T-helper 1 cell treated with Interleukin-12 subunit alpha and Interleukin-12 subunit beta and Interleukin-4 antibody, amounts not matched to agents 30 μg/mL and 1 μg/mL, for 36 hours (primary cell): ENCODE measurements around the gene SRP9.
"Not testable (repeated sequence)": the region's sequence is repeated elsewhere in the genome, so short reads cannot be mapped to it uniquely, and the experiment has no call there.

Source experiments
- H3K27ac Mint-ChIP-seq: one replicate; pipeline ENCODE4 v1.8.0; 2021; ENCODE audit warnings: mild to moderate bottlenecking, mixed read lengths
- H3K27me3 Mint-ChIP-seq: one replicate; pipeline ENCODE4 v1.8.0; 2021; ENCODE audit warnings: low read depth, mixed read lengths
- H3K36me3 Mint-ChIP-seq: one replicate; pipeline ENCODE4 v1.8.0; 2021; ENCODE audit warnings: low read depth, mixed read lengths
- H3K4me1 Mint-ChIP-seq: one replicate; pipeline ENCODE4 v1.8.0; 2021; ENCODE audit warnings: low read depth, mixed read lengths
- H3K4me3 Mint-ChIP-seq: one replicate; pipeline ENCODE4 v1.8.0; 2021; ENCODE audit warnings: mild to moderate bottlenecking, moderate library complexity, mixed read lengths
- H3K9me3 Mint-ChIP-seq: one replicate; pipeline ENCODE4 v1.8.0; 2021; ENCODE audit warnings: mixed read lengths

The SRP9 gene

GRCh38 chr1:225778337-225778669 lies 677 bp downstream of the SRP9 start:
- H3K4me3 Mint-ChIP-seq = no peak overlapping the region
- no peaks in the 10 kb centered on the region for H3K9me3 Mint-ChIP-seq
- H3K27me3 Mint-ChIP-seq = no peaks in the 10 kb centered on the region
- H3K4me1 Mint-ChIP-seq = peaks cover 18% of the 10 kb centered on the region
- no peak overlapping the region for H3K27ac Mint-ChIP-seq
- H3K36me3 Mint-ChIP-seq = peaks cover 13% of the 10 kb centered on the region

DNA sequence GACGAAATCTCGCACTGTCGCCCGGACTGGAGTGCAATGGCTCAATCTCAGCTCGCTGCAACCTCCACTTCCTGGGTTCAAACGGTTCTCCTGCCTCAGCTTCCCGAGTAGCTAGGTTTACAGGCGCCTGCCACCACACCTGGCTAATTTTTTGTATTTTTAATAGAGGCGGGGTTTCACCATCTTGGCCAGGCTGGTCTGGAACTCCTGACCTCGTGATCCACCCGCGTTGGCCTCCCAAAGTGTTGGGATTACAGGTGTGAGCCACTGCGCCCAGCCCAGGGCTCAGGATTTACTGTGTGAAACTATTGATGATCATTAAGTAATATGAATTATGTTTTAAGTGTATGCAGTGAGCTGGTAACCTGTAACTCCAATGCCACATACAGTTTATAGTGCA lies 1.5 kb downstream of the SRP9 start:
- Mint-ChIP-seq H3K27ac (peak overlapping the region; percentile 5), H3K36me3 (peaks cover 17% of the 10 kb centered on the region), H3K4me1 (peaks cover 21% of the 10 kb centered on the region)
- not testable (repeated sequence) for H3K4me3 Mint-ChIP-seq, H3K27me3 Mint-ChIP-seq, H3K9me3 Mint-ChIP-seq

- Mint-ChIP-seq H3K36me3 (peaks cover 17% of the 10 kb centered on the region), H3K4me3 (no peak overlapping the region), H3K4me1 (peaks cover 19% of the 10 kb centered on the region), H3K27ac (no peak overlapping the region), H3K9me3 (no peaks in the 10 kb centered on the region), H3K27me3 (no peaks in the 10 kb centered on the region)
These were observed 2.5 kb downstream of the SRP9 start for GRCh38 chr1:225780134-225780533.

GRCh38 chr1:225780630-225781029 lies 3.0 kb downstream of the SRP9 start:
- H3K9me3 Mint-ChIP-seq = no peaks in the 10 kb centered on the region
- peak overlapping the region; percentile 49 for H3K4me3 Mint-ChIP-seq
- no peaks in the 10 kb centered on the region for H3K27me3 Mint-ChIP-seq
- peaks cover 18% of the 10 kb centered on the region for H3K36me3 Mint-ChIP-seq
- peak overlapping the region; percentile 4 for H3K27ac Mint-ChIP-seq
- peaks cover 19% of the 10 kb centered on the region for H3K4me1 Mint-ChIP-seq

GRCh38 chr1:225789142-225789541 lies 11.5 kb downstream of the SRP9 start:
- H3K4me3 Mint-ChIP-seq, H3K27ac Mint-ChIP-seq, H3K27me3 Mint-ChIP-seq, H3K9me3 Mint-ChIP-seq, H3K4me1 Mint-ChIP-seq: not testable (repeated sequence)
- H3K36me3 Mint-ChIP-seq = peaks cover 50% of the 10 kb centered on the region

GRCh38 chr1:225794954-225795353 lies 17.3 kb downstream of the SRP9 start:
- no peaks in the 10 kb centered on the region for H3K27me3 Mint-ChIP-seq

DNA sequence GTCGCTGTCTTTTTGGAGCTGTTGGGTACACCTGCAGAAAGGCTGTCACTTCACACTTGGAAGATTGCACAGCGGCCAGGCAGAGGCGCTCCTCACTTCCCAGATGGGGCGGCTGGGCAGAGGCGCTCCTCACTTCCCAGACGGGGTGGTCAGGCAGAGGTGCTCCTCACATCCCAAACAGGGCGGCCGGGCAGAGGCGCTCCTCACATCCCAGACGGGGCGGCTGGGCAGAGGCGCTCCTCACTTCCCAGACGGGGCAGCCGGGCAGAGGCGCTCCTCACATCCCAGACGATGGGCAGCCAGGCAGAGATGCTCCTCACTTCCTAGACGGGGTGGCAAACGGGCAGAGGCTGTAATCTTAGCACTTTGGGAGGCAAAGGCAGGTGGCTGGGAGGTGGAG lies 18.5 kb downstream of the SRP9 start:
- H3K9me3 Mint-ChIP-seq, H3K4me3 Mint-ChIP-seq, H3K27ac Mint-ChIP-seq, H3K27me3 Mint-ChIP-seq, H3K4me1 Mint-ChIP-seq: not testable (repeated sequence)
- peaks cover 20% of the 10 kb centered on the region for H3K36me3 Mint-ChIP-seq

More at GRCh38 chr1:225794954-225795353, 17.3 kb downstream of the SRP9 start:
- Mint-ChIP-seq H3K27ac (no peak overlapping the region), H3K36me3 (peaks cover 30% of the 10 kb centered on the region), H3K4me1 (no peaks in the 10 kb centered on the region), H3K4me3 (no peak overlapping the region), H3K9me3 (no peaks in the 10 kb centered on the region)

GRCh38 chr1:225801146-225801545 lies 23.5 kb downstream of the SRP9 start:
- not testable (repeated sequence) for H3K27ac Mint-ChIP-seq, H3K27me3 Mint-ChIP-seq, H3K4me1 Mint-ChIP-seq

DNA sequence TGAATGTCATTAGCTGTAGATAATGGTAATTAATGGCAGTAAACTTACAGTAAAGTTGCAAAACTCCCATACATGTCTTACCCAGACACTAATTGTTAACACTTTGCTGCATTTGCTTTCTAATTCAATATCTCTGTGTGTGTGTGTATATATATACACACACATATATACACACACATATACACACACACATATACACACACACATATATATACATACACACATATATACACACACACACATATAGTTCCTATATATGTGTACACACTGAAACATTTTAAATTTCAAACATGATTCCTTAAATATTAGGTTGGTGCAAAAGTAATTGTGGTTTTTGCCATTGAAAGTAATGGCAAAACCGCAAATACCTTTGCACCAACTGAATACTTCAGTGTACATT lies 28.6 kb downstream of the SRP9 start:
- no peaks in the 10 kb centered on the region for H3K36me3 Mint-ChIP-seq

More at GRCh38 chr1:225801146-225801545, 23.5 kb downstream of the SRP9 start:
- H3K4me3 Mint-ChIP-seq, H3K9me3 Mint-ChIP-seq, H3K36me3 Mint-ChIP-seq: not testable (repeated sequence)

GRCh38 chr1:225806736-225807135 lies 29.1 kb downstream of the SRP9 start:
- not testable (repeated sequence) for H3K27ac Mint-ChIP-seq, H3K9me3 Mint-ChIP-seq, H3K4me3 Mint-ChIP-seq, H3K36me3 Mint-ChIP-seq
- Mint-ChIP-seq H3K4me1 (peaks cover 17% of the 10 kb centered on the region), H3K27me3 (peaks cover 13% of the 10 kb centered on the region)

More for the DNA sequence above, 28.6 kb downstream of the SRP9 start:
- Mint-ChIP-seq H3K27ac (no peak overlapping the region), H3K27me3 (peaks cover 11% of the 10 kb centered on the region), H3K4me3 (no peak overlapping the region), H3K4me1 (peaks cover 14% of the 10 kb centered on the region), H3K9me3 (no peaks in the 10 kb centered on the region)

- no peaks in the 10 kb centered on the region for H3K36me3 Mint-ChIP-seq
- no peak overlapping the region for H3K27ac Mint-ChIP-seq
- H3K27me3 Mint-ChIP-seq = peaks cover 17% of the 10 kb centered on the region
- no peak overlapping the region for H3K4me3 Mint-ChIP-seq
- no peaks in the 10 kb centered on the region for H3K9me3 Mint-ChIP-seq
- peaks cover 14% of the 10 kb centered on the region for H3K4me1 Mint-ChIP-seq
These were observed 30.5 kb downstream of the SRP9 start for GRCh38 chr1:225808136-225808535.

DNA sequence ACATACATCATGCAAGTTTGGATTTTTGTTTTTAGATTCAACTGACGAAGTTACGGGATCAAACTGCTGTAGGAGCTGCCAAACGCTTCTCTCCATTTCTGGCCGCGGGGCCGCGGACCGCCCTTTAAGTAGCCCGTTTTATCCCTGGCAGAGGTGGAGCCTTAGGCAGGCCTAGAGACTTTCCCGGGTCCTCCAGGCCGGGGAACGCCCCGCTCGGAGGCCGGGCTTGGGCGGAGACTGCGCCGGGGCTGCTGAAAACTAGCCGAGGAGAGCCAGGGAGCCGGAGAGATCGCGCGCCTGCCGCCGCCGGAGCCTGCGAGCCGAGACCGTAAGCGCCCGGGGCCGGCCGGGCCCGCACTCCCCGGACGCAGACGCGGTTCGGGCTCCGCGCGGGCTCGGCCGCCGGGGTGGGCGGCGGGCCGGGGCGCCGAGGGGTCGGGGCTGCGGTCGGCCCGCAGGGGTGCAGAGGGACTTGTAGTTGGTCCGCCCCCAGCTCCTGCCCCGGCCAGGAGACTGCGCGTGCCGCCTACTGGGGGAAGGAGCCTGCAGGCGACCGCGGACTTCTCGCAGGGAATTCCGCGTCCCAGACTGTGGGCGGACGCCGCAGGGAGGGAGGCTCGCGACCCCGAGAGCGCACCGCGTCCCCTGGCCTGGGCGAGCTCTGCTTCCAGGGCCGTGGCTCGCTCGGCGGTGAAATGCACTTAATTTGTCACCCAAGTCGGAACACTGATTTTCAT lies 32.4 kb downstream of the SRP9 start, which contains the start of gene EPHX1:
TSS of gene EPHX1 (plus strand) at position 283 of the 737 bp plus-strand sequence. CDS start 18,606 bp downstream, outside the sequence.
- no peaks in the 10 kb centered on the region for H3K36me3 Mint-ChIP-seq
- H3K4me1 Mint-ChIP-seq = peaks cover 14% of the 10 kb centered on the region
- H3K9me3 Mint-ChIP-seq = no peaks in the 10 kb centered on the region
- H3K27me3 Mint-ChIP-seq = peaks cover 17% of the 10 kb centered on the region
- H3K4me3 Mint-ChIP-seq = peak within 1 kb of the TSS; percentile 86
- no peak within 1 kb of the TSS for H3K27ac Mint-ChIP-seq

GRCh38 chr1:225810579-225811538 lies 33.2 kb downstream of the SRP9 start:
- H3K36me3 Mint-ChIP-seq, H3K27ac Mint-ChIP-seq: not testable (repeated sequence)

GRCh38 chr1:225811622-225812487 lies 34.2 kb downstream of the SRP9 start:
- Mint-ChIP-seq H3K9me3 (no peaks in the 10 kb centered on the region), H3K36me3 (no peaks in the 10 kb centered on the region), H3K27me3 (peaks cover 17% of the 10 kb centered on the region), H3K4me3 (no peak overlapping the region), H3K4me1 (peaks cover 14% of the 10 kb centered on the region), H3K27ac (no peak overlapping the region)

More at GRCh38 chr1:225810579-225811538, 33.2 kb downstream of the SRP9 start:
- H3K9me3 Mint-ChIP-seq = not testable (repeated sequence)
- Mint-ChIP-seq H3K27me3 (peaks cover 17% of the 10 kb centered on the region), H3K4me1 (peaks cover 14% of the 10 kb centered on the region), H3K4me3 (peak overlapping the region; percentile 78)
